Loucy (cell line): Measurements from ENCODE around the gene RAPH1.
"Not testable (repeated sequence)": the region's sequence is repeated elsewhere in the genome, so short reads cannot be mapped to it uniquely, and the experiment has no call there.

Source experiments
- EZH2phosphoT487 ChIP-seq: fragments of 200-600 bp; IDR thresholded peaks from 2 replicates; pipeline ENCODE4 v1.6.1; 2018; ENCODE audit warnings: antibody characterized with exemption, mild to moderate bottlenecking, moderate library complexity, borderline replicate concordance
- TF ChIP-seq, protein P1 (sequence below): fragments of 200-600 bp; sonication (generic); conservative IDR thresholded peaks from 2 replicates; pipeline ENCODE4 v1.5.1; 2014; ENCODE audit warnings: mild to moderate bottlenecking, antibody characterized with exemption, low read length

DNA sequence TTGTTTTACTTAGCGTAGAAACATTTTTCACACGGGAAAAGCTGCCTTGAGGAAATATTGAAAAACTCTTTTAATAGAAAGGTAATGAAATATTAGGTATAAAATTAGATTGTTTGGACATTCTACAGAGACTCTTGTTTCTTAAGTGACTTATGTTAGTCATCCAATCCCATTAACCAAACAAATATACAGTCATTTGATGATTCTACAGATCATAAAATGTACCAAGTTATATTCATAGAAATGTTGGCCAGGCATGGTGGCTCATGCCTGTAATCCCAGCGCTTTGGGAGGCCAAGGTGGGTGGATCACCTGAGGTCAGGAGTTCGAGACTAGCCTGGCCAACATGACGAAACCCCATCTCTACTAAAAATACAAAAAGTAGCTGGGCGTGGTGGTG, 146.9 kb downstream of the RAPH1 start:
- TF ChIP-seq, protein P1, sequence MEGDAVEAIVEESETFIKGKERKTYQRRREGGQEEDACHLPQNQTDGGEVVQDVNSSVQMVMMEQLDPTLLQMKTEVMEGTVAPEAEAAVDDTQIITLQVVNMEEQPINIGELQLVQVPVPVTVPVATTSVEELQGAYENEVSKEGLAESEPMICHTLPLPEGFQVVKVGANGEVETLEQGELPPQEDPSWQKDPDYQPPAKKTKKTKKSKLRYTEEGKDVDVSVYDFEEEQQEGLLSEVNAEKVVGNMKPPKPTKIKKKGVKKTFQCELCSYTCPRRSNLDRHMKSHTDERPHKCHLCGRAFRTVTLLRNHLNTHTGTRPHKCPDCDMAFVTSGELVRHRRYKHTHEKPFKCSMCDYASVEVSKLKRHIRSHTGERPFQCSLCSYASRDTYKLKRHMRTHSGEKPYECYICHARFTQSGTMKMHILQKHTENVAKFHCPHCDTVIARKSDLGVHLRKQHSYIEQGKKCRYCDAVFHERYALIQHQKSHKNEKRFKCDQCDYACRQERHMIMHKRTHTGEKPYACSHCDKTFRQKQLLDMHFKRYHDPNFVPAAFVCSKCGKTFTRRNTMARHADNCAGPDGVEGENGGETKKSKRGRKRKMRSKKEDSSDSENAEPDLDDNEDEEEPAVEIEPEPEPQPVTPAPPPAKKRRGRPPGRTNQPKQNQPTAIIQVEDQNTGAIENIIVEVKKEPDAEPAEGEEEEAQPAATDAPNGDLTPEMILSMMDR = not testable (repeated sequence)
- TF ChIP-seq EZH2phosphoT487 = not testable (repeated sequence)
